Measurements from ENCODE around the gene LAMB1. TPM values are rescaled to one million over a fixed set of nuclear protein-coding genes. Genes with fewer than 3 reads are reported as not detected.

The LAMB1 gene
- total RNA-seq, 2 experiments from 2014 or later = not detected

DNA sequence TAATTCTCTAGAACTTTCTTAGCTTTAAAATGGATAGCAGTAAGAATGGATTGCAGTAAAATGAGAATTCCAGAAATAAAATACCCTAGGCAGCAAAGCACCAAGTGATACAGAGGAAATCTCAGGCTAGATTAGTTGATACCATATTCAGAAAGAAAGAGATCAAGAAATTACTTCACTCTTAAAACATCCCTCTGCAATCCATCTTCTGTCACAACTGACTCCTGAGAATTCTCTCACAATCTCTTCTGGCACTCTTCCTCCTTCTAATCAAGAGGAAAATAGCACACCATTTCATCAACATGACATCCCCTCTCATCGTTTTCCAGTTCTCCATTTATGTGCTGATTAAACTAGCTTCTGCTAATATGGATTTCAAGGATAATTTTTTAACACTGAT lies 42.2 kb upstream of the LAMB1 start:
- ChIA-PET POLR2A (no interaction called here), CTCF (no interaction called here)
- Histone ChIP-seq H3K4me1 (ENCODE audit: insufficient read depth, low read length) (peaks cover 7% of the 10 kb centered on the region), H3K27me3 (ENCODE audit: control insufficient read depth in 1 of 2, insufficient read depth in 2 of 2, low read length in 2 of 2) (no peaks in the 10 kb centered on the region), H3K36me3 (ENCODE audit: insufficient read depth, low read length) (no peaks in the 10 kb centered on the region), H3K27ac (ENCODE audit: low read depth in 1 of 2, low read length in 2 of 2) (no peak overlapping the region), H3K4me3 (ENCODE audit: low read length) (no peak overlapping the region), H3K9me3 (ENCODE audit: control insufficient read depth in 1 of 2, insufficient read depth in 1 of 2, low read length in 2 of 2) (no peaks in the 10 kb centered on the region)
- Mint-ChIP-seq H3K9me3 (no peaks in the 10 kb centered on the region), H3K4me3 (no peak overlapping the region), H3K36me3 (ENCODE audit: low read depth) (no peaks in the 10 kb centered on the region), H3K4me1 (ENCODE audit: low read depth) (no peaks in the 10 kb centered on the region), H3K27ac (no peak overlapping the region), H3K27me3 (peaks cover 9% of the 10 kb centered on the region)
- ATAC-seq (ENCODE audit: poor library complexity) (no peak), DNase-seq (no peak)
- TF ChIP-seq, protein P1, sequence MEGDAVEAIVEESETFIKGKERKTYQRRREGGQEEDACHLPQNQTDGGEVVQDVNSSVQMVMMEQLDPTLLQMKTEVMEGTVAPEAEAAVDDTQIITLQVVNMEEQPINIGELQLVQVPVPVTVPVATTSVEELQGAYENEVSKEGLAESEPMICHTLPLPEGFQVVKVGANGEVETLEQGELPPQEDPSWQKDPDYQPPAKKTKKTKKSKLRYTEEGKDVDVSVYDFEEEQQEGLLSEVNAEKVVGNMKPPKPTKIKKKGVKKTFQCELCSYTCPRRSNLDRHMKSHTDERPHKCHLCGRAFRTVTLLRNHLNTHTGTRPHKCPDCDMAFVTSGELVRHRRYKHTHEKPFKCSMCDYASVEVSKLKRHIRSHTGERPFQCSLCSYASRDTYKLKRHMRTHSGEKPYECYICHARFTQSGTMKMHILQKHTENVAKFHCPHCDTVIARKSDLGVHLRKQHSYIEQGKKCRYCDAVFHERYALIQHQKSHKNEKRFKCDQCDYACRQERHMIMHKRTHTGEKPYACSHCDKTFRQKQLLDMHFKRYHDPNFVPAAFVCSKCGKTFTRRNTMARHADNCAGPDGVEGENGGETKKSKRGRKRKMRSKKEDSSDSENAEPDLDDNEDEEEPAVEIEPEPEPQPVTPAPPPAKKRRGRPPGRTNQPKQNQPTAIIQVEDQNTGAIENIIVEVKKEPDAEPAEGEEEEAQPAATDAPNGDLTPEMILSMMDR (IDR thresholded peaks at IDR 0.05) = no peak
- intact Hi-C loops (cut with DNase I, micrococcal nuclease) = no loop called here

DNA sequence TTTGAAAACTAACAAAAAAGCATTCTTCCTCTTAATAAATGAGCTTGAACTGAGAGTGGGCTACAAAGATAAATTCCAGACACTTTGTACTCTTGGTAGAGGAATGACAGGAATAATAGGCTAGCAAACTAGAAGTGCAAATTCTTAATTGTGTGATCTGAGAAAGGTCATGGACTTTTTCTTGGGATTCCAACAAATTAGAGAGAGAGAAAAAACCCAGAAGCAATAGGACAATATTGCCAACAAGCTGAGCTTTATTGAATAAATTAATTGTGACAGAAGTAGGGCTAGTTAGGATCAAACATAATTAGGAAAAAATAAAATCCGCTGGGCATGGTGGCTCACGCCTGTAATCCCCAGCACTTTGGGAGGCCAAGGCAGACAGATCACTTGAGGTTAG lies 41.4 kb upstream of the LAMB1 start:
- ChIA-PET POLR2A (no interaction called here), CTCF (no interaction called here)
- Mint-ChIP-seq H3K36me3 (ENCODE audit: low read depth) (no peaks in the 10 kb centered on the region), H3K27me3 (peaks cover 9% of the 10 kb centered on the region), H3K27ac (no peak overlapping the region), H3K4me3 (no peak overlapping the region), H3K4me1 (ENCODE audit: low read depth) (no peaks in the 10 kb centered on the region), H3K9me3 (no peaks in the 10 kb centered on the region)
- TF ChIP-seq, protein P1 (IDR thresholded peaks at IDR 0.05) = no peak
- intact Hi-C loops (cut with DNase I, micrococcal nuclease) = no loop called here
- no peak for DNase-seq
- H3K9me3 ChIP-seq (ENCODE audit: control insufficient read depth in 1 of 2, insufficient read depth in 1 of 2, low read length in 2 of 2) = no peaks in the 10 kb centered on the region
- no peak overlapping the region for H3K4me3 ChIP-seq (ENCODE audit: low read length)
- peaks cover 7% of the 10 kb centered on the region for H3K4me1 ChIP-seq (ENCODE audit: insufficient read depth, low read length)
- H3K27me3 ChIP-seq (ENCODE audit: control insufficient read depth in 1 of 2, insufficient read depth in 2 of 2, low read length in 2 of 2) = no peaks in the 10 kb centered on the region
- H3K27ac ChIP-seq (ENCODE audit: low read depth in 1 of 2, low read length in 2 of 2) = no peak overlapping the region
- H3K36me3 ChIP-seq (ENCODE audit: insufficient read depth, low read length) = no peaks in the 10 kb centered on the region
- ATAC-seq (ENCODE audit: poor library complexity) = no peak

DNA sequence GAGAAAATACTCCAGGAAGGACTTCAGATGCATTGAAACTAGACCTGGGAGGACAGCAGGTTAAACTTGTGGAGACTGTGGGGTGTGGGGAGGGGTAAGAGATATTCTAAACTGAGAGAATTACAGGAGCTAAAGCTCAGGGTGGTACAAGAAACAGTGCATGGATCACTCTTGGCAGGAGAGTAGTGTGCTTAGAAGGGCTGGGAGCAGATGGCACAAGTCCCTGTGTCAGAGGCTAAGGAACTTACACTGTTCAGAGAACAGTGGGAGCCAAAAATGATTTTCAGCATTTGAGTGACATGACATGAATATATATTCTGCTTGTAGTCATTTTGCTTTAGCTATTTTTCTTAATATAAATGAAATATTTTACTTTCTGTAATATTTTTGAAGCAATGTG lies 36.0 kb upstream of the LAMB1 start:
- H3K4me3 Mint-ChIP-seq = no peak overlapping the region
- Histone ChIP-seq H3K4me3 (ENCODE audit: low read length) (no peak overlapping the region), H3K27me3 (ENCODE audit: control insufficient read depth in 1 of 2, insufficient read depth in 2 of 2, low read length in 2 of 2) (no peaks in the 10 kb centered on the region), H3K4me1 (ENCODE audit: insufficient read depth, low read length) (no peaks in the 10 kb centered on the region), H3K27ac (ENCODE audit: low read depth in 1 of 2, low read length in 2 of 2) (no peak overlapping the region), H3K9me3 (ENCODE audit: control insufficient read depth in 1 of 2, insufficient read depth in 1 of 2, low read length in 2 of 2) (no peaks in the 10 kb centered on the region), H3K36me3 (ENCODE audit: insufficient read depth, low read length) (no peaks in the 10 kb centered on the region)
- H3K27me3 Mint-ChIP-seq = peaks cover 18% of the 10 kb centered on the region
- H3K36me3 Mint-ChIP-seq (ENCODE audit: low read depth) = no peaks in the 10 kb centered on the region
- TF ChIP-seq, protein P1 (IDR thresholded peaks at IDR 0.05) = no peak
- DNase-seq (no peak), ATAC-seq (ENCODE audit: poor library complexity) (no peak)
- no peaks in the 10 kb centered on the region for H3K9me3 Mint-ChIP-seq
- no peak overlapping the region for H3K27ac Mint-ChIP-seq
- H3K4me1 Mint-ChIP-seq (ENCODE audit: low read depth) = no peaks in the 10 kb centered on the region
- POLR2A ChIA-PET = no interaction called here
- CTCF ChIA-PET = no interaction called here
- intact Hi-C loops (cut with DNase I, micrococcal nuclease) = no loop called here

All from CD4-positive, alpha-beta T cell (primary cell).